NCI-H1092 treated with DMSO at 0.1 percent for 48 hours (cell line): Measurements from ENCODE around the gene TOMT.

Experiments
- DNase-seq: peaks from one replicate; lab custom pipeline; 2025; lab: John Stamatoyannopoulos, UW

TOMT gene, protein sequence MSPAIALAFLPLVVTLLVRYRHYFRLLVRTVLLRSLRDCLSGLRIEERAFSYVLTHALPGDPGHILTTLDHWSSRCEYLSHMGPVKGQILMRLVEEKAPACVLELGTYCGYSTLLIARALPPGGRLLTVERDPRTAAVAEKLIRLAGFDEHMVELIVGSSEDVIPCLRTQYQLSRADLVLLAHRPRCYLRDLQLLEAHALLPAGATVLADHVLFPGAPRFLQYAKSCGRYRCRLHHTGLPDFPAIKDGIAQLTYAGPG

DNA sequence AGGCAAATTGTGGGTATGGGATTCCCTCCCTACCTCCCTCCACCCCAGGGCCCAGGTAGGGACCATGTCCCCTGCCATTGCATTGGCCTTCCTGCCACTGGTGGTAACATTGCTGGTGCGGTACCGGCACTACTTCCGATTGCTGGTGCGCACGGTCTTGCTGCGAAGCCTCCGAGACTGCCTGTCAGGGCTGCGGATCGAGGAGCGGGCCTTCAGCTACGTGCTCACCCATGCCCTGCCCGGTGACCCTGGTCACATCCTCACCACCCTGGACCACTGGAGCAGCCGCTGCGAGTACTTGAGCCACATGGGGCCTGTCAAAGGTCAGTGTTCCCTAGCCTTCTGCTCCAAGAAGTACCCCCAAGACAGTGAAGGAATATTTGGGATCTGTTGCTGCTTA lies at the start of gene TOMT:
TSS of gene TOMT (plus strand) at position 37 of the 400 bp plus-strand sequence. CDS start at position 65, 28 bp downstream.
- DNase-seq: no peak

- DNase-seq: no peak
Observed at GRCh38 chr11:72058416-72059034, 47.2 kb upstream of the TOMT start.

- no peak for DNase-seq
Observed at GRCh38 chr11:72061739-72062396, 43.9 kb upstream of the TOMT start.

DNA sequence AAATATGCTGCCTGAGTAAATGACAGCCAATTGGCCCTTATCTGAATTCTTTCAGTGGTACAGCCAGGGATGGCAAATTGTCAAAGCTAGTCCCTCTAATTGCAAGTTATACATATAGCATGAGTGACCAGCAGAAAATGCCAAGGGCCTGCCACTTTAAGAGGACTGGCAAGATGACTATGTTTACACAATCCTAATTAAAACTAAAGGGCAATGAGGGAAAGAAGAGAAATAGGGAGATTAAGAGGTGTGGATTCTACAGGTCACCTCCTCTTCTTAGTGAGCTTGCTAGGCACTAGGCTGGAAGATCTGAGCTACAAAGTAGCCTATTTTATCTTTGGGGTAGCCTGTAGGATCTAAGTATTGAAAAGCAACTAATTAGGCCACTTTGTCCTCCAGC lies 38.9 kb upstream of the TOMT start:
- no peak for DNase-seq

DNA sequence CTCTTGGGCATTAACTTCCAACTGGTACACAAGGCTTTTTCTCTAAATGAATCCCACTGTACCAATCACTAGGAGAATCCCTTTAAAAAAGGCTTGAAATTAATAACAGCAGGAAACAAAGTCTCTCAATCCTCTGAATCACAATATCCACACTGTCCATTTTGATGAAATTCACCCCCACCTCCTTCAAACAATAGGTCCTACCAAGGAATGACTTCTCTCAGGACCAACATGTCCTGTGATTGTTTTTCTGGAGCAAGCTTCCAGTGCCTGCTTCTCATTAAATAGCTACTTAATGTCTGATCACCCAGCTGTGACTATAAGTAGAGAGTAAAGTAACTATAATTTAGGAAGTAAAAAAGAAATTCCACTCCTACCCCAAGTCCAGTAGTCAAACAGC lies 38.5 kb upstream of the TOMT start:
- no peak for DNase-seq

DNA sequence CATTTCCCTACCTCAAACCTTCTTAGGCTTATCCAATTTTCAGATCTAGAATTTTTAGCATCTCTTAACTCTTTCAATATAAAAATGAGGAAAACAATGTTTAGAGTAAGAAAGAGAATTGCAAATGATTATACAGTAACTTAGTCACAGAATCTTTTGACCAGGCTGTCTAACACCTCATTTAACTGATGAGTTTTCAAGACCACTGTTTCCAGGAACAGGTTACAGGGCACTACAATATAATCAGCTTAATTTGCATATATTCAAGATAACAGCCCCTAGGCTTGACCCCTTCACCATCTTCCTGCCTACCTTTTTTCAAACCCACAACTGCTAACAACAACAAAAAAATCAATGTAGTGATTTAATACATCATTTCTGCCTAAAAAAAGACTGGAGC lies 38.0 kb upstream of the TOMT start:
- DNase-seq: no peak

DNA sequence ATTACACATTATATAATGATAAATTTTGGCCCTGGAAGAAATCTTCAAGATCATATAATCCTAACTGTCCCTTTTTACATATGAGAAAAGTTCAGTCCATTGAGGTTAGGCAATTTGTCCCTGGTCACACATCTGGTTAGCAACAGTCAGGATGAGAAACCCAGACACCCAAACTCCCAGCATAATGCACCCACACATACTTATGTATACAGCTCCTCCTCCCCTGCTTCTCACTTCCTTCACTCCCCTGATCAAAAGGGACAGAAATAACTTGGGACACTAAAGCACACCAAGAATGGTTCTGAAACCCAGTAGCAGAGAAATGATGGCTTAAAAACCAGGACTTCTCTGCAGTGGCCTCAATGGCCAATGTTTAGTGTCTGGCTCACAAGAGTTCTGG lies 36.5 kb upstream of the TOMT start:
- DNase-seq: no peak

- no peak for DNase-seq
Observed at GRCh38 chr11:72069787-72070251, 35.9 kb upstream of the TOMT start.

- no peak for DNase-seq
Observed at GRCh38 chr11:72070491-72070890, 35.2 kb upstream of the TOMT start.

GRCh38 chr11:72072348-72072747 lies 33.4 kb upstream of the TOMT start:
- no peak for DNase-seq

- DNase-seq: no peak
Observed at GRCh38 chr11:72075109-72075508, 30.6 kb upstream of the TOMT start.

GRCh38 chr11:72075756-72076155 lies 30.0 kb upstream of the TOMT start:
- no peak for DNase-seq

- DNase-seq: no peak
Observed at GRCh38 chr11:72078477-72078876, 27.2 kb upstream of the TOMT start.

DNA sequence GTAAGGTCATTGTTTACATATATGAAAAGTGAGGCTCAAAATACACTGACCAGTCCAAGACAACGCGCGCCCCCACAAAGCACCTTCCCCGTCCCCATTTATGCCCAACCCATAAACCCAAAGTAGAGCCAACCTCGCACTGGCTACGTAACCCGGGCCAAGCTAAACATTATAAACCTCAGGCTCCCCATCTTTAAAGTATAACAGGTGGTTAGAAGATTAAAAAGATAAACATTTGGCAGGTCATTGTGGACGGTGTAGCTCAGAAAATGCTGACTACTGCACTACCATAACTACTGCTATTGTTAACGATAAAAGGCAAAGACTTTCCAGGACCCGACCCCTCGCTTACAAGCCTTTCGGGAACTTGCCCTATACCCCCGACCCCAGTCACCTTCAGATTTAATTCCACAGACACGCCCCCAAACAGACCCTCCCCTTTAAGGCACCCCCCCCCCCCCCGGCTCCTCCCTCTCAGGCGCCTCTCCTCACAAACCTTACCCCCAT lies 25.9 kb upstream of the TOMT start:
- DNase-seq: peak; percentile 49

DNA sequence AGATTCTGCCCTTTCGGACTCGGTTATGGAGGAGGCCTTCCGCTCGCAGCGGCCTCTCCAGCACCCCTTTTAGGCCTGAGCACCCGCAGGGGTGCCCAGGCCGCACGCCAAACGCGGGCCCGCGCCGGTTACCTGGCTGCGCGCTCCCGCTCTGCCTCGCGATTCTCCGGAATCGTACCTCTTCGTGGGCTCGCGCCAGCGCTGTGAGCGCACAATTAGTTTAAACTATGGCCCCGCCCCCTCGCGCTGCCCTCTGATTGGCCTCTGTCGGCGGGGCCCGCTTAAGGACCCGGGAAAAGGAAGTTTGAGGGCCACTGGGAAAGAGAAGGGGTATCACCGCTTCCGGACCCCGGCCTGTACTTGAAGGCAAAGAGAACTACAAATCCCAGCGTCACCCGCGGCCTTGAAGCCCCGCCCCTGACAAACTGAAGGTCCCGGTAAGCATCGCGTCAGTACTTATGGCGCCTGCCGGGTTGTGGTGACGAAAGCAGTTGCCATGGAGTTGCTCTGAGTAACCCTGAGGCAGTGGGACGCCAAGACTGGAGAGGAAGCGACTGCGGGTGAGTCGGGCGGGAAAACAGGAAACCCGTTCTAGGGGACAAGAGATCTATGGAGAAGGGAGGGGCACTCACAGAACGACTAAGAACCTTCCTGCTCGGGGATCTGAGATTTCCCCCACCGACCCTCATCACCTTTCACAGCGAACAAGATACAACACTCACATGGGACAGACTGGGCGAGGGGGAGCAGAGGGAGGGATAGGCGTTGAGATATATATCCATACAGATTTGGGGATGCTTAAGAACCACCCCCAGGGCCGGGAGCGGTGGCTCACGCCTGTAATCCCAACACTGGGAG lies 25.2 kb upstream of the TOMT start, which contains the start of the genes LRRC51 and NUMA1:
TSS of gene LRRC51 (plus strand) at position 525 of the 858 bp plus-strand sequence. CDS start 8,234 bp downstream, outside the sequence.
TSS of gene NUMA1 (minus strand) at position 217 of the 858 bp plus-strand sequence. CDS start 44,599 bp downstream, outside the sequence.
- DNase-seq: peak; percentile 100

GRCh38 chr11:72081184-72081644 lies 24.5 kb upstream of the TOMT start:
- no peak for DNase-seq

GRCh38 chr11:72081821-72082453 lies 23.8 kb upstream of the TOMT start:
- DNase-seq: no peak

DNA sequence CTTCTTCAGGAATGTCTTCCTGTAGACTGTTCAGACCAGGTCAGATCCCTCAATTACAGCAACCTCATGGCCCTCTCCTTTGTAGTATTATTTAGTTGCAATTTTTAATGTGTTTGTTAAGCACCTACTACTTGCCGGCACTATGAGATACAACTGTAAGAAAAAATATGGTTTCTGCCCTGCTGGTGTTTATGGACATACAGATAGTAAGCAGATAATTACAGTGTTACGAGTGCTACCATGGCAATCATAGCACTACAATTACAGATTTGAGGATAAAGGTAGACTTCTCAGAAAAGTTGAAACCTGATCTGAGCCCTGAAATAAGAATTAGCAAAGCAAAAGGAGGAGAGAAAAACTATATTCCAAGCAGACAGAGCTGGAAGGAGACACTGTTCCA lies 22.3 kb upstream of the TOMT start:
- DNase-seq: no peak

DNA sequence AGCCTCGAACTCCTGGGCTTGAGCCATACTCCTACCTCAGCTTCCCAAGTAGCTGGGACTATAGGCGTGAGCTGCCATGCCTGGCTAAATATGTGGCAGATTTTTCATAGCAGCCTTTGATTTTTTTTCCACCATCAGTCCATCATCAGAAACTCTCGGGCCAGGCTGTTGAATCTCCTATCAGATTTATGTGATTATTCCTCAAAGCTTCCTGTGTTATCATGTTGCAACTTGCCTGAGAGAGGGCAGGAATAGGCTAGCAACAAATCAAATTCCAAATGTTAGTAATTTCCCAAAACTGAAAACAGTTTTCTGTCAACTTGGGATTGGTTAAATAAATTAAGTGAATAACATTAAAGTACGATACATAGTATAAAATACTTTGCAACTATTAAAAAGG lies 21.6 kb upstream of the TOMT start:
- no peak for DNase-seq

- no peak for DNase-seq
Observed at GRCh38 chr11:72084965-72085364, 20.8 kb upstream of the TOMT start.
